Activated CD4-positive, alpha-beta T cell treated with anti-CD3 and anti-CD28 coated beads for 36 hours (primary cell): ENCODE data around the gene CTNND2. TPM values are rescaled to one million over a fixed set of nuclear protein-coding genes. Genes with fewer than 3 reads are reported as not detected.
"Not testable (repeated sequence)": the region's sequence is repeated elsewhere in the genome, so short reads cannot be mapped to it uniquely, and the experiment has no call there.

Source experiments
- ATAC-seq: fragments of 200-7000 bp; cut with Tn5 transposase; one replicate; pipeline ENCODE4 v1.10.0; 2021; ENCODE audit warnings: mild to moderate bottlenecking, moderate library complexity
- CTCF ChIA-PET: fragments of 350-600 bp; sonication (Branson Sonifier 250); formaldehyde crosslinking; loops from one replicate; lab custom pipeline; 2021; ENCODE audit warnings: antibody characterized with exemption; lab: Charles Lee
- POLR2A ChIA-PET: fragments of 350-600 bp; sonication (Branson Sonifier 250); formaldehyde crosslinking; loops from one replicate; lab custom pipeline; 2021; ENCODE audit warnings: antibody characterized with exemption, inconsistent platforms; lab: Charles Lee
- DNase-seq: peaks from one replicate; pipeline ENCODE4 v3.0.0-alpha.2; 2020
- H3K27ac Mint-ChIP-seq: one replicate; pipeline ENCODE4 v1.8.0; 2021; ENCODE audit warnings: mixed read lengths
- H3K27me3 Mint-ChIP-seq: one replicate; pipeline ENCODE4 v1.8.0; 2021; ENCODE audit warnings: mixed read lengths
- H3K36me3 Mint-ChIP-seq: one replicate; pipeline ENCODE4 v1.8.0; 2021; ENCODE audit warnings: low read depth, mixed read lengths
- H3K4me1 Mint-ChIP-seq: one replicate; pipeline ENCODE4 v1.8.0; 2021; ENCODE audit warnings: mixed read lengths
- H3K4me3 Mint-ChIP-seq: one replicate; pipeline ENCODE4 v1.8.0; 2021; ENCODE audit warnings: mild to moderate bottlenecking, moderate library complexity, mixed read lengths
- H3K9me3 Mint-ChIP-seq: one replicate; pipeline ENCODE4 v1.8.0; 2021; ENCODE audit warnings: low read depth, mixed read lengths
- intact Hi-C, 2 experiments: fragments of 100-400 bp; cut with DNase I in 1 of 2; cut with micrococcal nuclease in 1 of 2; formaldehyde crosslinking; loops; one replicate each; pipeline versions ENCODE4 v1.14.2 to v1.15.1; 2022 to 2024; cut with DNase I, micrococcal nuclease
- total RNA-seq, 2 experiments: library from RNA; stranded (reverse); gene quantifications; one replicate each; pipeline ENCODE4 v1.2.3, GENCODE V29; 2021

CTNND2 gene
- total RNA-seq, 2 experiments from 2014 or later: not detected

- POLR2A ChIA-PET: no interaction called here
- no peaks in the 10 kb centered on the region for H3K9me3 Mint-ChIP-seq
- H3K4me3 Mint-ChIP-seq: no peak overlapping the region
- ATAC-seq (no peak), DNase-seq (no peak)
- intact Hi-C loops: no loop called here
- H3K4me1 Mint-ChIP-seq: no peaks in the 10 kb centered on the region
- H3K27ac Mint-ChIP-seq: no peak overlapping the region
- H3K36me3 Mint-ChIP-seq: no peaks in the 10 kb centered on the region
- H3K27me3 Mint-ChIP-seq: peaks cover 7% of the 10 kb centered on the region
- CTCF ChIA-PET: no interaction called here
Observed at GRCh38 chr5:11426442-11426841, 477.8 kb downstream of the CTNND2 start.

- Mint-ChIP-seq H3K36me3 (no peaks in the 10 kb centered on the region), H3K9me3 (peaks cover 3% of the 10 kb centered on the region), H3K27me3 (peaks cover 2% of the 10 kb centered on the region), H3K27ac (no peak overlapping the region), H3K4me3 (no peak overlapping the region), H3K4me1 (no peaks in the 10 kb centered on the region)
- DNase-seq: no peak
- ChIA-PET CTCF (no interaction called here), POLR2A (no interaction called here)
- intact Hi-C loops: no loop called here
- no peak for ATAC-seq
Observed at GRCh38 chr5:11422342-11422741, 481.9 kb downstream of the CTNND2 start.

- no peak for ATAC-seq
- no peak for DNase-seq
- Mint-ChIP-seq H3K27ac (no peak overlapping the region), H3K36me3 (no peaks in the 10 kb centered on the region), H3K9me3 (peaks cover 5% of the 10 kb centered on the region), H3K4me3 (no peak overlapping the region), H3K4me1 (no peaks in the 10 kb centered on the region), H3K27me3 (peaks cover 2% of the 10 kb centered on the region)
- ChIA-PET CTCF (no interaction called here), POLR2A (no interaction called here)
- intact Hi-C loops: no loop called here
Observed at GRCh38 chr5:11420969-11421368, 483.3 kb downstream of the CTNND2 start.

GRCh38 chr5:11415751-11416150 lies 488.5 kb downstream of the CTNND2 start:
- no peaks in the 10 kb centered on the region for H3K36me3 Mint-ChIP-seq
- POLR2A ChIA-PET: no interaction called here
- CTCF ChIA-PET: no interaction called here
- peaks cover 5% of the 10 kb centered on the region for H3K9me3 Mint-ChIP-seq
- no peak for ATAC-seq
- H3K4me3 Mint-ChIP-seq: no peak overlapping the region
- DNase-seq: no peak
- H3K27ac Mint-ChIP-seq: no peak overlapping the region
- H3K4me1 Mint-ChIP-seq: no peaks in the 10 kb centered on the region
- peaks cover 2% of the 10 kb centered on the region for H3K27me3 Mint-ChIP-seq
- intact Hi-C loops: no loop called here

GRCh38 chr5:11414732-11415131 lies 489.5 kb downstream of the CTNND2 start:
- not testable (repeated sequence) for ATAC-seq

GRCh38 chr5:11411621-11412020 lies 492.6 kb downstream of the CTNND2 start:
- H3K27ac Mint-ChIP-seq: no peak overlapping the region
- no peaks in the 10 kb centered on the region for H3K36me3 Mint-ChIP-seq
- intact Hi-C loops: no loop called here
- CTCF ChIA-PET: no interaction called here
- no peak for ATAC-seq
- no peaks in the 10 kb centered on the region for H3K4me1 Mint-ChIP-seq
- peaks cover 2% of the 10 kb centered on the region for H3K27me3 Mint-ChIP-seq
- POLR2A ChIA-PET: no interaction called here
- H3K4me3 Mint-ChIP-seq: no peak overlapping the region
- no peak for DNase-seq
- H3K9me3 Mint-ChIP-seq: no peaks in the 10 kb centered on the region

More at GRCh38 chr5:11414732-11415131, 489.5 kb downstream of the CTNND2 start:
- POLR2A ChIA-PET, H3K9me3 Mint-ChIP-seq, H3K27ac Mint-ChIP-seq, DNase-seq, H3K36me3 Mint-ChIP-seq, H3K27me3 Mint-ChIP-seq, intact Hi-C loops, CTCF ChIA-PET, H3K4me3 Mint-ChIP-seq, H3K4me1 Mint-ChIP-seq: not testable (repeated sequence)

GRCh38 chr5:11407556-11408145 lies 496.6 kb downstream of the CTNND2 start:
- no peak for ATAC-seq
- Mint-ChIP-seq H3K27me3 (peaks cover 2% of the 10 kb centered on the region), H3K4me1 (no peaks in the 10 kb centered on the region), H3K4me3 (no peak overlapping the region), H3K27ac (no peak overlapping the region), H3K9me3 (no peaks in the 10 kb centered on the region), H3K36me3 (no peaks in the 10 kb centered on the region)
- DNase-seq: no peak
- ChIA-PET CTCF (no interaction called here), POLR2A (no interaction called here)
- intact Hi-C loops: no loop called here

GRCh38 chr5:11400316-11400715 lies 503.9 kb downstream of the CTNND2 start:
- Mint-ChIP-seq H3K27me3 (peaks cover 2% of the 10 kb centered on the region), H3K4me1 (no peaks in the 10 kb centered on the region), H3K36me3 (no peaks in the 10 kb centered on the region), H3K4me3 (no peak overlapping the region), H3K27ac (no peak overlapping the region), H3K9me3 (no peaks in the 10 kb centered on the region)
- DNase-seq: no peak
- ATAC-seq: no peak
- CTCF ChIA-PET: no interaction called here
- POLR2A ChIA-PET: no interaction called here
- intact Hi-C loops: no loop called here

- Mint-ChIP-seq H3K4me1 (no peaks in the 10 kb centered on the region), H3K4me3 (no peak overlapping the region), H3K27me3 (peaks cover 6% of the 10 kb centered on the region), H3K36me3 (no peaks in the 10 kb centered on the region), H3K9me3 (no peaks in the 10 kb centered on the region), H3K27ac (no peak overlapping the region)
- CTCF ChIA-PET: no interaction called here
- DNase-seq: no peak
- intact Hi-C loops: no loop called here
- ATAC-seq: no peak
- POLR2A ChIA-PET: no interaction called here
Observed at GRCh38 chr5:11398728-11399127, 505.5 kb downstream of the CTNND2 start.

GRCh38 chr5:11397549-11397948 lies 506.7 kb downstream of the CTNND2 start:
- Mint-ChIP-seq H3K4me3 (no peak overlapping the region), H3K9me3 (no peaks in the 10 kb centered on the region), H3K27ac (no peak overlapping the region), H3K27me3 (peaks cover 8% of the 10 kb centered on the region), H3K36me3 (no peaks in the 10 kb centered on the region), H3K4me1 (no peaks in the 10 kb centered on the region)
- intact Hi-C loops: no loop called here
- DNase-seq: no peak
- ChIA-PET POLR2A (no interaction called here), CTCF (no interaction called here)
- no peak for ATAC-seq

GRCh38 chr5:11396917-11397316 lies 507.3 kb downstream of the CTNND2 start:
- POLR2A ChIA-PET: no interaction called here
- no peak overlapping the region for H3K4me3 Mint-ChIP-seq

GRCh38 chr5:11394933-11395332 lies 509.3 kb downstream of the CTNND2 start:
- ATAC-seq (no peak), DNase-seq (no peak)
- no peak overlapping the region for H3K4me3 Mint-ChIP-seq
- peaks cover 16% of the 10 kb centered on the region for H3K27me3 Mint-ChIP-seq
- CTCF ChIA-PET: no interaction called here
- no peak overlapping the region for H3K27ac Mint-ChIP-seq
- no peaks in the 10 kb centered on the region for H3K4me1 Mint-ChIP-seq
- no peaks in the 10 kb centered on the region for H3K9me3 Mint-ChIP-seq
- intact Hi-C loops: no loop called here
- no peaks in the 10 kb centered on the region for H3K36me3 Mint-ChIP-seq
- POLR2A ChIA-PET: no interaction called here

More at GRCh38 chr5:11396917-11397316, 507.3 kb downstream of the CTNND2 start:
- H3K4me1 Mint-ChIP-seq: no peaks in the 10 kb centered on the region
- H3K27ac Mint-ChIP-seq: no peak overlapping the region
- no peak for ATAC-seq
- no peaks in the 10 kb centered on the region for H3K36me3 Mint-ChIP-seq
- DNase-seq: no peak
- H3K27me3 Mint-ChIP-seq: peaks cover 8% of the 10 kb centered on the region
- CTCF ChIA-PET: no interaction called here
- H3K9me3 Mint-ChIP-seq: no peaks in the 10 kb centered on the region
- intact Hi-C loops: no loop called here
